ENCODE results near the gene FRMD4A. TPM values are rescaled to one million over a fixed set of nuclear protein-coding genes. Genes with fewer than 3 reads are reported as not detected.

Gene FRMD4A
- total RNA-seq, 2 experiments from 2014 or later: 0.17 TPM; not detected in 1

- intact Hi-C loops (cut with micrococcal nuclease; ENCODE audit: unreplicated experiment): no loop called here
- DNase-seq (ENCODE audit: low spot score): no peak
- H3K4me1 ChIP-seq (ENCODE audit: insufficient read depth, low read length, poor library complexity, severe bottlenecking): no peaks in the 10 kb centered on the region
- POLR2A ChIA-PET: no interaction called here
- BruUV-seq (replicated peaks): no TSS peak
- CTCF ChIA-PET (ENCODE audit: unreplicated experiment): no interaction called here
- H3K79me2 ChIP-seq (ENCODE audit: insufficient read depth, low read depth, low read length): no peaks in the 10 kb centered on the region
- no peak overlapping the region for H3K4me3 ChIP-seq (ENCODE audit: low read depth, low read length, poor library complexity, severe bottlenecking)
- H3K27ac ChIP-seq (ENCODE audit: low read depth, low read length, poor library complexity, severe bottlenecking): no peak overlapping the region
- no peaks in the 10 kb centered on the region for H3K36me3 ChIP-seq (ENCODE audit: insufficient read depth, low read length)
- H3K9me2 ChIP-seq (ENCODE audit: insufficient read depth, low read length): no peaks in the 10 kb centered on the region
- no peaks in the 10 kb centered on the region for H4K20me1 ChIP-seq (ENCODE audit: insufficient read depth, low read length)
- no peak for TF ChIP-seq EZH2phosphoT487 (IDR thresholded peaks at IDR 0.05; ENCODE audit: borderline replicate concordance, low read depth, low read length)
- TF ChIP-seq, protein P1, sequence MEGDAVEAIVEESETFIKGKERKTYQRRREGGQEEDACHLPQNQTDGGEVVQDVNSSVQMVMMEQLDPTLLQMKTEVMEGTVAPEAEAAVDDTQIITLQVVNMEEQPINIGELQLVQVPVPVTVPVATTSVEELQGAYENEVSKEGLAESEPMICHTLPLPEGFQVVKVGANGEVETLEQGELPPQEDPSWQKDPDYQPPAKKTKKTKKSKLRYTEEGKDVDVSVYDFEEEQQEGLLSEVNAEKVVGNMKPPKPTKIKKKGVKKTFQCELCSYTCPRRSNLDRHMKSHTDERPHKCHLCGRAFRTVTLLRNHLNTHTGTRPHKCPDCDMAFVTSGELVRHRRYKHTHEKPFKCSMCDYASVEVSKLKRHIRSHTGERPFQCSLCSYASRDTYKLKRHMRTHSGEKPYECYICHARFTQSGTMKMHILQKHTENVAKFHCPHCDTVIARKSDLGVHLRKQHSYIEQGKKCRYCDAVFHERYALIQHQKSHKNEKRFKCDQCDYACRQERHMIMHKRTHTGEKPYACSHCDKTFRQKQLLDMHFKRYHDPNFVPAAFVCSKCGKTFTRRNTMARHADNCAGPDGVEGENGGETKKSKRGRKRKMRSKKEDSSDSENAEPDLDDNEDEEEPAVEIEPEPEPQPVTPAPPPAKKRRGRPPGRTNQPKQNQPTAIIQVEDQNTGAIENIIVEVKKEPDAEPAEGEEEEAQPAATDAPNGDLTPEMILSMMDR (conservative IDR thresholded peaks at IDR 0.05; ENCODE audit: low read length): no peak
- H3K4me2 ChIP-seq (ENCODE audit: low read length): no peak overlapping the region
- no peaks in the 10 kb centered on the region for H3K9me3 ChIP-seq (ENCODE audit: low read length)
- H2AFZ ChIP-seq (ENCODE audit: low read length): no peak overlapping the region
Measured at GRCh38 chr10:14329746-14330173, 964 bp downstream of the FRMD4A start.

DNA sequence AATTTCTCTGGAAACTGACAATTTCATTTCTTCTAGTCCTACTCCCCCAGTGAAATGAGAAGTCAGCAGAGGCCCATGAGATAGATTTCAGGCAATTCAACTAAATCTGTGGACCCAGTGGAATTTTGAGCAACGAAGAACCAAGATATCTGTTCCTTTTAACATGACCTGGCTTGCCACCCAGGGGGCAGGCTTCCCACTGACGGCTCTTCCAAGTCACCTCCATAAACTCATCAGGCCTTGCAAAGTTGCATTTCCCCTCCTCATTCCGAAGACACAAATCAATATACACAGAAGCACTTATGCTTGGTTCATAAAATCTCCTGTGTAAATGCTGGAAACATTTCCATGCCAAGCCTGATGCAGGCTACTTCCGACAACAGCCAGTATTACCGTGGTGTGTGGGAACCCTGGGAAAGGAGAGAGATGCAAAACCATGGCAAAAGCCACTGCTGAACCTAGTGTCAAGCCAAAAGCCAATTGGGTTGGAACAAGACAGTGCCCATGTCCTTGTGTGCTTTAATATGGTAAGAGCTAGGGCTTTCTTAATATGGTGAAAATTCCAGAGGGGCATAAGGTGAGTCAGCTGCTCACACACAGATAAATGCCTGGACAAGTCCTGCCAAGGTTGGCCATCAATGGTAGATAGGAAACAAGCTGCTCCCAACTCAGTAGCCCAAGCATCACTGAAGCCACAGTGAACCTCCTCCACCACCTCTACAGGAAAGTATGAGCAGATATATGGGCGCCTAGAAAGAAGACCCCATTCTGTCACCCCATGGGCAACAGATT lies 1.6 kb downstream of the FRMD4A start:
- no peaks in the 10 kb centered on the region for H4K20me1 ChIP-seq (ENCODE audit: insufficient read depth, low read length)
- no peaks in the 10 kb centered on the region for H3K4me1 ChIP-seq (ENCODE audit: insufficient read depth, low read length, poor library complexity, severe bottlenecking)
- H3K9me3 ChIP-seq (ENCODE audit: low read length): no peaks in the 10 kb centered on the region
- no peak overlapping the region for H3K4me2 ChIP-seq (ENCODE audit: low read length)
- DNase-seq (ENCODE audit: low spot score): no peak
- H3K36me3 ChIP-seq (ENCODE audit: insufficient read depth, low read length): no peaks in the 10 kb centered on the region
- BruUV-seq (replicated peaks): no TSS peak
- H2AFZ ChIP-seq (ENCODE audit: low read length): no peak overlapping the region
- intact Hi-C loops (cut with micrococcal nuclease; ENCODE audit: unreplicated experiment): no loop called here
- POLR2A ChIA-PET: no interaction called here
- H3K79me2 ChIP-seq (ENCODE audit: insufficient read depth, low read depth, low read length): no peaks in the 10 kb centered on the region
- H3K27ac ChIP-seq (ENCODE audit: low read depth, low read length, poor library complexity, severe bottlenecking): no peak overlapping the region
- TF ChIP-seq EZH2phosphoT487 (IDR thresholded peaks at IDR 0.05; ENCODE audit: borderline replicate concordance, low read depth, low read length): no peak
- TF ChIP-seq, protein P1 (conservative IDR thresholded peaks at IDR 0.05; ENCODE audit: low read length): no peak
- CTCF ChIA-PET (ENCODE audit: unreplicated experiment): no interaction called here
- no peaks in the 10 kb centered on the region for H3K9me2 ChIP-seq (ENCODE audit: insufficient read depth, low read length)
- H3K4me3 ChIP-seq (ENCODE audit: low read depth, low read length, poor library complexity, severe bottlenecking): no peak overlapping the region

GRCh38 chr10:14327527-14327926 lies 3.2 kb downstream of the FRMD4A start:
- Histone ChIP-seq H3K4me1 (ENCODE audit: insufficient read depth, low read length, poor library complexity, severe bottlenecking) (no peaks in the 10 kb centered on the region), H3K9me3 (ENCODE audit: low read length) (no peaks in the 10 kb centered on the region), H3K27ac (ENCODE audit: low read depth, low read length, poor library complexity, severe bottlenecking) (no peak overlapping the region), H3K36me3 (ENCODE audit: insufficient read depth, low read length) (no peaks in the 10 kb centered on the region), H4K20me1 (ENCODE audit: insufficient read depth, low read length) (no peaks in the 10 kb centered on the region), H2AFZ (ENCODE audit: low read length) (no peak overlapping the region), H3K79me2 (ENCODE audit: insufficient read depth, low read depth, low read length) (no peaks in the 10 kb centered on the region), H3K4me2 (ENCODE audit: low read length) (no peak overlapping the region), H3K4me3 (ENCODE audit: low read depth, low read length, poor library complexity, severe bottlenecking) (no peak overlapping the region), H3K9me2 (ENCODE audit: insufficient read depth, low read length) (no peaks in the 10 kb centered on the region)
- BruUV-seq (replicated peaks): no TSS peak
- POLR2A ChIA-PET: interaction anchor here (0.8 kb wide), 1 partner anchor 28 kb away, joined by 3 read pairs; no protein-coding TSS in a partner anchor
- TF ChIP-seq EZH2phosphoT487 (IDR thresholded peaks at IDR 0.05; ENCODE audit: borderline replicate concordance, low read depth, low read length): no peak
- TF ChIP-seq, protein P1 (conservative IDR thresholded peaks at IDR 0.05; ENCODE audit: low read length): no peak
- no peak for DNase-seq (ENCODE audit: low spot score)
- intact Hi-C loops (cut with micrococcal nuclease; ENCODE audit: unreplicated experiment): no loop called here
- CTCF ChIA-PET (ENCODE audit: unreplicated experiment): no interaction called here
